Measurements from ENCODE around the gene ITGB2.

Gene ITGB2

DNA sequence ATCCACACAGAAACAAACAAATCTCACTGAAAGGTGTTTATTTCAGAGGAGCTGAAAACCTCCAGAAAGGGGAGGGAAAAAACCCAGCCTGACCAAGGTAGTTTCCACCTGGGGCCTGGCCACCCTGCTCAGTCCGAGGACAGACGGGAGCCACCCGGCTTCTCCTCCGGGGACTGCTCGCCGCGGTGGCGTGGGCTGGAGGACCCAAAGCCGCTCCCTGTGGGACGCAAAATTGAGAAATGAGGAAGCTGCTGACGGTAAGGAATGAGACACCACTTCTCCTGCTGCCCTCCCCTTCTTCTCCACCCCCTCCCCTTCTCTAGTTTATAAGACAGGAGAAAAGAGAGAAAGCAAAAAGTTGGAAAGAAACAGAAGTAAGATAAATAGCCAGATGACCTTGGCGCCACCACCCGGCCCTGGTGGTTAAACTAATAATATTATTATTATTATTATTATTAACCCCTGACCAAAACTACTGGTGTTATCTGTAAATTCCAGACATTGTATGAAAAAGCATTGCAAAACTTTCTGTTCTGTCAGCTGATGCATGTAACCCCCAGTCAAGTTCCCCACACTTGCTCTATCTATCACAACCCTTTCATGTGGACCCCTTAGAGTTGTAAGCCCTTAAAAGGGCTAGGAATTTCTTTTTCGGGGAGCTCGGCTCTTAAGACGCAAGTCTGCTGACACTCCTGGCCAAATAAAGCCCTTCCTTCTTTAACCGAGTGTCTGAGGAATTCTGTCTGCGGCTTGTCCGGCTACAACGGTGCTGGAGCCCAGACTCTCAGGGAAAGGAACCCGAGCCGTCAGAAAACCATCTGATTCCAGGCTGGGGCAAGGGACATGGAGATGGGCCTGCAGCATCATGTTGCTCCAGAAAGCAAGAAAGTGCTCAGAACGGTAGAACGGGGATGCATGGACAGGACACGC is 12.5 kb downstream of the ITGB2 start:
- peak; percentile 27 for DNase-seq

- DNase-seq = no peak
These were observed 13.3 kb downstream of the ITGB2 start for GRCh38 chr21:44907225-44907965.

- DNase-seq = no peak
These were observed 15.0 kb downstream of the ITGB2 start for GRCh38 chr21:44905728-44906090.

- DNase-seq = no peak
These were observed 15.5 kb downstream of the ITGB2 start for GRCh38 chr21:44905016-44905727.

DNA sequence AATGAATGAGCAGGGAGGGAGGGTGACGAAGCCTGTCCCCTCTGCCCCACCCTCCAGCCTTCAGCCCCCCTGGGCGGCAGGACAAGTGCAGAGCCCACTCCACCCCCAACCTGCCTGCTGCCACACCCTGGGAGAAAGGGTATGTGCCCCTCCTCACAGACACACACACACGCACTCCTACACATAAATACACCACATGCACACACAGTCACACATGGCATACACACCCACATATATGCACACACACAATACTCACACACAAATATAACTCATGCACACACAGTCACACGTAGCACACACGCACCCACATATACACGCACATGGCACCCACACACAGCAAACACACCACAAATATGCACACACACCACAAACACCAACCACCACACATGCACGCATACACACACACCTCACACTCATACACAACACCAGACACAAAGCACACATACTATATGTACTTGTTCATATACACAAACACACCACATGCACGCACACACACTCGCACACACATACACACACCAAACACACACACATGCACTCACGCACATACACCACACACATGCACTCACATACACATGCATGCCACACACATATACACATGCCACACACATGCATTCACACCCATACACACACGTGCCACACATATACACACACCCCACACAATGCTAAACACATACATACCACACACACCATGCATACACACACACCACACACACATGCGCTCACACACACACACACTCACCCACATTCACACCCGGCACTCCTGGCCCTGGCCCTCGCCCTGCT is 16.4 kb downstream of the ITGB2 start:
- no peak for DNase-seq

GRCh38 chr21:44903689-44904088 is 17.0 kb downstream of the ITGB2 start:
- no peak for DNase-seq

GRCh38 chr21:44903050-44903685 is 17.5 kb downstream of the ITGB2 start:
- no peak for DNase-seq

GRCh38 chr21:44902268-44903049 is 18.2 kb downstream of the ITGB2 start:
- no peak for DNase-seq

GRCh38 chr21:44901391-44902074 is 19.2 kb downstream of the ITGB2 start:
- no peak for DNase-seq

DNA sequence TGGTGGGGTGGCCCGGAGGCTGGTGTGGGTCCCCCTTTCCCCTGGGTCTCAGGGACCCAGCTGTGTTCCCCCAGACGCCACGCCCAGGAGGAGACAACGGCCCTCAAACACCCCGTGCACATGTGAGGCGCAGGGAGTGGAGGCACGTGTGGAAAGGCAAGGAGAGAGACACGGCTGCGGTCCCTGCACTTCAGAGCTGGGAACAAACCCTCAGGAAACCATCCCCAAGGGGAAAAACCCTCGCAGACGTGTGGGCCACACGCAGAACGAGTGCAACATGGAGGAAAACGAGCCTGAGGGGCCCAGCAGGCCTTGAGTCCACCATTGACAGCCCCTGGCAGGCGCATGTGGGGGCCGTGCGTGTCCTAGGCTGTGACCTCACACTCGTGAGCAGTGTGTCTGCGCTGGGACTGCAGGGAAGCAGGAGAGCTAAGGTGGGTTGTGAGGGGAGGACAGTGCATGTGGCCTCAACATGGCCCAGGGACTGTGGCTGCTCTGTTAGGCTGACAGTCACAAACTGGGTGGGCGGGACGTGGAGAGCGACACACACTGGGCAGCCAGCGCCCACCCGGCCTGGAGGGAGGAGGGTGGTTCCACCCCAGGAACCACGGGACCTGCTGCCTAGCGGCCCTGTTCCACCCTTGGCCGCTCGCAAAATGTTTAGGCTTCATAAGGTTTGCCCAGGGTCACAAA is 20.0 kb downstream of the ITGB2 start:
- no peak for DNase-seq

DNA sequence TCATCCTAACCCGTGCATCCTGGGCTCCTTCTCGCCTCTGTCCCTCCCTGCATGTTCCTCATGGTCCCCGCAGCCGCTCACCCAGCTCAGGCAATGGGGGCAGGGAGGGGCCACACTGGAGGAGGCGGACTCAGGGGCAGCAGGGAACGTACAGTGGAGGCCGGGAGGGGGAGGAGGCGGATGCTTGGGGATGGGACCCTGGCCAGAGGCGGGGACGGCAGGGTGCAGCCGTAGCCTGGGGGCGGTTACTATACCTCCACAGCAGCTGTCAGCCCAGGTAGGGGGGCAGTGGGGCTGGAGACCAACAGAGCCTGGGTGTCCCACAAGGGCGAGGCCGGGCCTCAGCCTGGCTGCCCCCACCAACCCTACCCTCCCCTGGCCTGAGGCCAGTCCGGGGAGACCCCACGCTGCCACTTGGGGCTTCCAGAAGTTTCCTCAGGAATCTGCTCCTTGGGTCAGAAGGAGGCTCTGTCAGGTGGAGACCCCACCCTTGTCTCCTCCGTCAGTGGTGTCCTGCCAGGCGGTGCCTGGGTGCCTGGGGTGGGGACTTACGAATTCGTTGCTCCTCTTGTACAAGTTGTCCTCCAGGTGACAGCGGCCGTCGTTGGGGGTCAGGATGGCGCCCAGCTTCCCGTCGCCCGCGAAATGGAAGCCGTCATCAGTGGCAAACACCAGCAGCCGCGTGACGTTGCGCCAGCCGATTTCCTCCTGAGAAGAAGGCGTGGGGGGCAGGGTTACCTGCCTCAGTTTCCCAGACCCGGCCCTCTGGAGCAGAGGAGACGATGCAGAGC is 20.7 kb downstream of the ITGB2 start:
- no peak for DNase-seq

GRCh38 chr21:44898851-44899767 is 21.6 kb downstream of the ITGB2 start:
- no peak for DNase-seq

DNA sequence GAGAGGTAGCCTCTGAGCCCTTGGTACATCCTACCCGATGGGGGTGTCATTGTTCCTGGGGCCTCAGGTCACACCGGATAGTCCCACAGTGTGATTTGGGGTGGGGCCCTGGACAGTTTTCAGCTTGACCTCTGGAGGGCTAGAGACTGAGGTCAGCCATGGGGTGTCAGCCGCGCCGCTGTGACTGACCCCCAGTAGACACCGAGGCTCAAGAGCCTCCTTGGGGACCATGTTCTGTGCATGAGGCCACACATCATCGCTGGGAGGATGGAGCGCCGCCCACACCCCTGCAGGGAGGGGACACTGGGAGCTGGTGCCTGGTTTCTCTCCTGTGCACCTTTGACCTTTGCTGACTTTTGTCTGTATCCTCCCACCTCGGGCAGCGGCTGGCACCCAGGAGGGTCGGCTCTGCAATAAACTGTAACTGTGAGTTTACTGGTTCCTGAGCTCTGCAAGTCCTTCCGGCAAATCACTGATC is 22.6 kb downstream of the ITGB2 start:
- no peak for DNase-seq

DNA sequence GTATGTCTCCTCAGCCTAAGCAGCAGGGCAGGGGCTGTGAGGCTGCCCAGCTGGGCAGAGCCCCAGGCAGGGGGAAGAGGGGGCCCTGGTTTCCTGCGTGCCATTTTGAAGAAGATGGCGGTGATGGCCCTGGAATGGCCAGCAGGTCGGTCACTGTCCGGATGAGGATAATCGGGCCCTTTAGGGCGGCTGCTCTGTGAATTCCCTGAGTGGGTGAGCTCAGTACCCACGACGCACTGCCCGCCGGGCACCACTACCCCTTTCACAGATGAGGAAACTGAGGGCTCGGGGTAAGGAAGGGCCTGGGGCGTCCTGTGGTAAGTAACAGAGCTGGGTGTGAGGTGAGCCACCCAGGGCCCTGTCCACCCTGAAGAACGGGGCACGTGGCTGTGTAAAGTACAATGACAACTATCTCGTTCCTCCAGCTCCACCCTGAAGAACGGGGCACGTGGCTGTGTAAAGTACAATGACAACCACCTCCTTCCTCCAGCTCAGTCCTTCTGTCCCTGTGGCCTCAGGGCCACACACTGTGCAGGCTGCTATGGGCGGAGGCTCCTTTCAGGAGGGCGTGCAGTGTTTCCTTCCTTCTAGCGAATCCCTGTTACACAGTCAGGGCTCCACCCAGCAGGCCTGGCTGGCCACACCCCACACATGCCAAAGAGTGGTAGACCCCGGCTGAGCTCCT is 23.2 kb downstream of the ITGB2 start:
- DNase-seq = peak; percentile 75

DNA sequence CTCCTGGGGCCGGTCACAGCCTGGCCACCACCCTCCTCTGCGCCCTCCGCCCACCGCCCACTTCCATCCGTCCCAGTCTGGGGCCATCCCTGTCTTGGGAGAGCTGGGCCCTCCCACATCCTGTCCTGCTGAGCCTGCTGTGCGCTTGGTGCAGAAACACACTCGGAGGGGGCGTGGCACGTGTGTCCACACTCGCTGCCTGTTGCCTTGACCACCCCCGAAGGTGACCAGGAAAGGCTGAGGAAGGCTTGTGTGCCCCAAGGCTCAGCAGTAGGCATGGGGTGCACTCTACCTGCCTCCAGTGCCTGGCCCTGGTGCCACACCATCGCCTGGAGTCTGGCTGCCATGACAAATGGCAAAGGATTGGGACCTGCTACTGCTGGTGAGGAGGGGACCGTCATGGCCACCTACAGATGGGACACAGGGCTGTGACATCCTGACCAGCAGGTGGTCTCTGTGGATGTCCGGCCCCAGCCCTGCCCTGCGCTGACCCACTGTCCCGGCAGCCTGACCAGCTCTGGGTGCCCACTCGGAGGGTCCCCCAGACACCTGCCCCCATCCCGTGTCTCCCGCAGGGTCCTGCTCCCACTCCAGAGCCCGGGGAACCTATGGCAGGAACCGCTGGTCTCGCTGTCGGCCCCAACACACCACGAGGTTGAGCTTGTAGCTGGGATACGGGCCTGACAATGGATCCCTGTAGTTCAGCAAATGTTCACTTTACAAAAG is 24.0 kb downstream of the ITGB2 start:
- DNase-seq = no peak

GRCh38 chr21:44895859-44896258 is 24.8 kb downstream of the ITGB2 start:
- DNase-seq = no peak

Data from hematopoietic multipotent progenitor cell treated with erythropoietin and hydrocortisone succinate and interleukin-3 and kit ligand, for 8 days (in vitro differentiated cells).